Trophoblast cell (in vitro differentiated cells and primary cell): ENCODE data around the gene PHKG2.
A peak's percentile ranks its signal among the peaks of the same experiment; 100 is the strongest.

Experiments used
- DNase-seq, 2 donors: peaks; one replicate each; pipeline ENCODE4 v3.0.0-alpha.2; 2016
- H2AFZ ChIP-seq: 2 replicates; pipeline ENCODE4 v1.6.1; 2013; ENCODE audit warnings: low read length, moderate library complexity, mild to moderate bottlenecking; ENCODE audit not compliant: insufficient read depth, poor library complexity
- H2AK5ac ChIP-seq: 2 replicates; pipeline ENCODE4 v1.6.1; 2013; ENCODE audit warnings: mild to moderate bottlenecking, low read length
- H2BK120ac ChIP-seq: 2 replicates; pipeline ENCODE4 v1.6.1; 2013; ENCODE audit warnings: low read length, mild to moderate bottlenecking, moderate library complexity; ENCODE audit not compliant: insufficient read depth, poor library complexity
- H2BK12ac ChIP-seq: 2 replicates; pipeline ENCODE4 v1.6.1; 2013; ENCODE audit warnings: mild to moderate bottlenecking, low read length, moderate library complexity
- H2BK5ac ChIP-seq: 2 replicates; pipeline ENCODE4 v1.6.1; 2013; ENCODE audit warnings: low read length, low read depth, moderate library complexity, mild to moderate bottlenecking; ENCODE audit not compliant: poor library complexity
- H3K14ac ChIP-seq: 2 replicates; pipeline ENCODE4 v1.6.1; 2013; ENCODE audit warnings: mild to moderate bottlenecking, low read length
- H3K18ac ChIP-seq: 2 replicates; pipeline ENCODE4 v1.6.1; 2013; ENCODE audit warnings: mild to moderate bottlenecking, low read length
- H3K23ac ChIP-seq: 2 replicates; pipeline ENCODE4 v1.6.1; 2013; ENCODE audit warnings: low read length
- H3K27ac ChIP-seq: 2 replicates; pipeline ENCODE4 v1.5.1; 2013; ENCODE audit warnings: low read depth, mild to moderate bottlenecking, inconsistent platforms, low read length, moderate library complexity
- H3K27me3 ChIP-seq: 2 replicates; pipeline ENCODE4 v1.6.1; 2013; ENCODE audit warnings: inconsistent platforms, mild to moderate bottlenecking, low read length, moderate library complexity; ENCODE audit not compliant: insufficient read depth
- H3K36me3 ChIP-seq, 2 experiments: 1 replicate in 1 of 2; 2 replicates in 1 of 2; pipeline ENCODE4 v1.6.1; 2013; ENCODE audit warnings: low read length in 2 of 2, mild to moderate bottlenecking in 2 of 2, moderate library complexity in 1 of 2; ENCODE audit not compliant: insufficient read depth in 2 of 2, control insufficient read depth in 1 of 2
- H3K4ac ChIP-seq: 2 replicates; pipeline ENCODE4 v1.6.1; 2013; ENCODE audit warnings: low read depth, mild to moderate bottlenecking, low read length, moderate library complexity
- H3K4me1 ChIP-seq, 2 experiments: 1 replicate in 1 of 2; 2 replicates in 1 of 2; pipeline ENCODE4 v1.6.1; 2013; ENCODE audit warnings: low read length in 2 of 2, mild to moderate bottlenecking in 2 of 2, moderate library complexity in 1 of 2; ENCODE audit not compliant: insufficient read depth in 2 of 2, control insufficient read depth in 1 of 2
- H3K4me2 ChIP-seq: 2 replicates; pipeline ENCODE4 v1.6.1; 2013; ENCODE audit warnings: inconsistent platforms, mild to moderate bottlenecking, low read length, moderate library complexity
- H3K4me3 ChIP-seq: 2 replicates; pipeline ENCODE4 v1.5.1; 2013; ENCODE audit warnings: mild to moderate bottlenecking, low read depth, low read length, inconsistent platforms
- H3K79me1 ChIP-seq: one replicate; pipeline ENCODE4 v1.6.1; 2013; ENCODE audit warnings: low read length
- H3K79me2 ChIP-seq: 2 replicates; pipeline ENCODE4 v1.6.1; 2013; ENCODE audit warnings: low read length, mild to moderate bottlenecking; ENCODE audit not compliant: control insufficient read depth, insufficient read depth, poor library complexity
- H3K9ac ChIP-seq: 2 replicates; pipeline ENCODE4 v1.6.1; 2013; ENCODE audit warnings: mild to moderate bottlenecking, low read length
- H3K9me3 ChIP-seq: 2 replicates; pipeline ENCODE4 v1.6.1; 2013; ENCODE audit warnings: low read depth, mild to moderate bottlenecking, control low read depth, inconsistent platforms, low read length; ENCODE audit not compliant: insufficient read depth
- H4K12ac ChIP-seq: 2 replicates; pipeline ENCODE4 v1.6.1; 2013; ENCODE audit warnings: low read depth, mild to moderate bottlenecking, low read length, moderate library complexity
- H4K8ac ChIP-seq: 2 replicates; pipeline ENCODE4 v1.6.1; 2013; ENCODE audit warnings: low read depth, mild to moderate bottlenecking, low read length, moderate library complexity
- H4K91ac ChIP-seq: one replicate; pipeline ENCODE4 v1.6.1; 2013; ENCODE audit warnings: low read depth, mild to moderate bottlenecking, low read length, moderate library complexity
- WGBS: extraction: QIAGEN DNeasy Blood & Tissue Kit; methylation state at CpG from one replicate; pipeline ENCODE4 v1.1.7; 2013; ENCODE audit warnings: missing lambda C conversion rate; ENCODE audit not compliant: insufficient read length, insufficient coverage; ENCODE audit errors: extremely low coverage; 5-methylcytosine and 5-hydroxymethylcytosine counted together

The PHKG2 gene

DNA sequence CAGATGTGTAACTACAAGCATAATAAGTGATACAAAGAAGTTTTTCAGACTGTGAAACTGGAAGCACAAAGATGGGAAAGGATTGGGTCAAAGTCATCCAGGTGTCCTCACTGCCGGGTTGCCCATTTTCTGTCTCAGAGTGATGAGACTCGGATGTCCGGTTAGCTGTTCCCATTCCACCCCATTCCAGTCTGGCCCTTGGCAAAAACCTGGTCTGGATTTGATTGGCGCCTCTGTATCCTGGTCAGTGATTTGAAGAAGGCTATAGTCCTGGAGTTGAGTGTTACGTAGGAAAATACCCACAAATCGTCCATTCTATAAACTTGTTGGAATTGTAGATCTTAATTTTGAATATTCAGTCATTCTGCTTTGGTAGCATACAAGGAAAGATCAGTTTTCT, 19.9 kb upstream of the PHKG2 start:
- Histone ChIP-seq H3K79me1 (no peaks in the 10 kb centered on the region), H2AK5ac (no peak overlapping the region), H3K9me3 (no peaks in the 10 kb centered on the region), H2BK120ac (no peak overlapping the region), H4K8ac (no peak overlapping the region), H3K4me2 (no peak overlapping the region), H3K18ac (no peak overlapping the region), H2AFZ (no peak overlapping the region), H3K27me3 (no peaks in the 10 kb centered on the region), H2BK5ac (no peak overlapping the region), H3K4me1 (no peaks in the 10 kb centered on the region), H3K9ac (no peak overlapping the region), H3K23ac (no peak overlapping the region), H3K27ac (no peak overlapping the region), H3K36me3 (peaks cover 54 to 71% of the 10 kb centered on the region in 2 experiments), H3K79me2 (no peaks in the 10 kb centered on the region), H4K91ac (no peak overlapping the region), H3K4me3 (no peak overlapping the region), H2BK12ac (no peak overlapping the region), H3K14ac (no peak overlapping the region), H4K12ac (no peak overlapping the region), H3K4ac (no peak overlapping the region)
- DNase-seq: no peak
- no CpG with 5 or more reads among the region's 6 CpGs for WGBS

DNA sequence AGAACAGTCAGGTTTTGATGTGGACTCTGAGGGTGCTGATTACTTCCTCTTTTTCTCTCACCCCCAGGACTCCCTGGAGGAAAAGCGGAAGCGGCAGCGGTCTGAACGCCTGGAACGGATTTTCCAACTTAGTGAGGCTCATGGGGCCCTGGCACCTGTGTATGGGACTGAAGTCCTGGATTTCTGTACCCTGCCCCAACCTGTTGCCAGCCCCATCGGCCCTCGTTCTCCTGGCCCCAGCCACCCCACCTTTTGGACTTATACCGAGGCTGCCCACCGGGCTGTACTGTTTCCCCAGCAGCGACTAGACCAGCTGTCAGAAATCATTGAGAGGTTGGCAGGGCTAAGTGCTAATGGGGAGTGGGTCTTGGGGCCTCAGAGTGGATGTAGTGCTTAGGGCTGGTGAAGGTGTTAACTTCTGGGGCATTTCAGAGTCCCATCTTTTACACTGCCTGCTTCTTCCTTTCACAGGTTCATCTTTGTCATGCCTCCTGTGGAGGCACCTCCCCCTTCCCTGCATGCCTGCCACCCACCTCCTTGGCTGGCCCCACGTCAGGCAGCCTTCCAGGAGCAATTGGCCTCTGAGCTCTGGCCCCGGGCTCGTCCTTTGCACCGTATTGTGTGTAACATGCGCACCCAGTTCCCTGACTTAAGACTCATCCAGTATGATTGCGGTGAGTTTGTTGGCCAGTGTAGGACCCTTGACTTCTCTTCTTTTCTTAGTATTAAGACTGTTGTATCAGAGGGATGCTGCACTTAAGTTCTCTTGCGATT, 19.1 kb upstream of the PHKG2 start:
- H3K79me1 ChIP-seq: no peaks in the 10 kb centered on the region
- peaks cover 54 to 71% of the 10 kb centered on the region in 2 experiments for H3K36me3 ChIP-seq
- H2AFZ ChIP-seq: no peak overlapping the region
- no peak overlapping the region for H3K14ac ChIP-seq
- no peak overlapping the region for H4K91ac ChIP-seq
- no peaks in the 10 kb centered on the region for H3K27me3 ChIP-seq
- peak in 1 of 2 donors; percentile 18 for DNase-seq
- H2BK5ac ChIP-seq: no peak overlapping the region
- H2BK120ac ChIP-seq: no peak overlapping the region
- no peaks in the 10 kb centered on the region for H3K79me2 ChIP-seq
- no peak overlapping the region for H3K4me3 ChIP-seq
- H3K9me3 ChIP-seq: no peaks in the 10 kb centered on the region
- WGBS: no CpG with 5 or more reads among the region's 17 CpGs
- peak overlapping the region; percentile 23 for H3K18ac ChIP-seq
- H3K27ac ChIP-seq: no peak overlapping the region
- H4K8ac ChIP-seq: no peak overlapping the region
- no peak overlapping the region for H4K12ac ChIP-seq
- H2AK5ac ChIP-seq: no peak overlapping the region
- no peak overlapping the region for H3K23ac ChIP-seq
- no peaks in the 10 kb centered on the region for H3K4me1 ChIP-seq
- no peak overlapping the region for H3K4ac ChIP-seq
- no peak overlapping the region for H2BK12ac ChIP-seq
- no peak overlapping the region for H3K9ac ChIP-seq
- H3K4me2 ChIP-seq: no peak overlapping the region

DNA sequence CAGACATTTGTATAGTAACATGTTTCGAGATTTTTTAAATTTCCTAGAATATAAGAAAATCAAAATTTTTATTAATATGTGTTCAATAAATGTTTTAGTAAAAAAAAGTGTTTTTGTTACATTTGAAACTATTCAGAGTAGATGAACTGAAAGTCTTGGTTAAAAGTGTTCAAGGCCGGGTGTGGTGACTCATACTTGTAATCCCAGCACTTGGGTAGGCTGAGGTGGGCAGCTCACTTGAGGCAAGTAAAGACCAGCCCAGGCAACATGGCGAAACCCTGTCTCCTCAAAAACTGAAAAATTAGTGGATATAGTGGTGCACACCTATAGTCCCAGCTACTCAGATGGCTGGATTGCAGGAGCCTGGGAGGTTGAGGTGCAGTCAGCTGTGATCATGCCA, 16.8 kb upstream of the PHKG2 start:
- no peak for DNase-seq
- Histone ChIP-seq H3K9ac (no peak overlapping the region), H3K27me3 (no peaks in the 10 kb centered on the region), H3K4me2 (no peak overlapping the region), H3K36me3 (peaks cover 50 to 66% of the 10 kb centered on the region in 2 experiments), H3K27ac (no peak overlapping the region), H3K14ac (no peak overlapping the region), H3K23ac (no peak overlapping the region), H3K9me3 (no peaks in the 10 kb centered on the region), H3K4ac (no peak overlapping the region), H2AK5ac (no peak overlapping the region), H3K4me1 (no peaks in the 10 kb centered on the region), H3K79me2 (no peaks in the 10 kb centered on the region), H4K8ac (no peak overlapping the region), H2AFZ (no peak overlapping the region), H3K4me3 (no peak overlapping the region), H2BK120ac (no peak overlapping the region), H4K12ac (no peak overlapping the region), H2BK5ac (no peak overlapping the region), H2BK12ac (no peak overlapping the region), H3K18ac (no peak overlapping the region), H3K79me1 (no peaks in the 10 kb centered on the region), H4K91ac (no peak overlapping the region)
- no CpG with 5 or more reads among the region's 3 CpGs for WGBS

DNA sequence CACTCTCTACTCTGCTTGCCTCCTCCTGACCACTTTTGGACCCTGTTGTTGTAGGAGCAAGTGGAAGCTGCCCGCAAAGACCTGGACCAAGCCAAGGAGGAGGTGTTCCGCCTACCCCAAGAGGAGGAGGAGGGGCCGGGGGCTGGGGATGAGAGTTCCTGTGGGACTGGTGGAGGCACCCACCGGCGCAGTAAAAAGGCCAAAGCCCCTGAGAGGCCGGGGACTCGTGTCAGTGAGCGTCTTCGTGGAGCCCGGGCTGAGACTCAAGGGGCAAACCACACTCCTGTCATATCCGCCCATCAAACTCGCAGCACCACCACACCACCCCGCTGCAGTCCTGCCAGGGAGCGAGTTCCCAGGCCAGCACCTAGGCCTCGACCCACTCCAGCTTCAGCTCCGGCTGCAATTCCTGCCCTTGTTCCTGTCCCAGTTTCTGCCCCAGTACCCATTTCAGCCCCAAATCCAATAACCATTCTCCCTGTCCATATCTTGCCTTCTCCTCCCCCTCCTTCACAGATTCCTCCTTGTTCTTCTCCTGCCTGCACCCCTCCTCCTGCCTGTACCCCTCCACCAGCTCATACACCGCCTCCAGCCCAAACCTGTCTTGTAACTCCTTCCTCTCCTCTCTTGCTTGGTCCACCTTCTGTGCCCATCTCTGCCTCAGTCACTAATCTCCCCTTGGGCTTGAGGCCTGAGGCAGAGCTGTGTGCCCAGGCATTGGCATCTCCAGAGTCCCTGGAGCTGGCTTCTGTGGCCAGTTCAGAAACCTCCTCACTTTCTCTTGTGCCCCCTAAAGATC, 11.0 kb upstream of the PHKG2 start:
- no peak overlapping the region for H4K8ac ChIP-seq
- H4K12ac ChIP-seq: no peak overlapping the region
- H2BK120ac ChIP-seq: no peak overlapping the region
- H2AFZ ChIP-seq: no peak overlapping the region
- H2BK5ac ChIP-seq: no peak overlapping the region
- no peak overlapping the region for H2BK12ac ChIP-seq
- no CpG with 5 or more reads among the region's 17 CpGs for WGBS
- no peaks in the 10 kb centered on the region for H3K9me3 ChIP-seq
- peaks cover 10% of the 10 kb centered on the region for H3K79me1 ChIP-seq
- H3K36me3 ChIP-seq: peaks cover 56 to 63% of the 10 kb centered on the region in 2 experiments
- no peak overlapping the region for H2AK5ac ChIP-seq
- no peak overlapping the region for H3K27ac ChIP-seq
- no peak overlapping the region for H3K4ac ChIP-seq
- H3K9ac ChIP-seq: no peak overlapping the region
- H3K4me2 ChIP-seq: no peak overlapping the region
- no peak for DNase-seq
- H3K27me3 ChIP-seq: no peaks in the 10 kb centered on the region
- H3K4me3 ChIP-seq: no peak overlapping the region
- no peak overlapping the region for H3K23ac ChIP-seq
- H3K14ac ChIP-seq: no peak overlapping the region
- H3K18ac ChIP-seq: no peak overlapping the region
- H4K91ac ChIP-seq: no peak overlapping the region
- H3K4me1 ChIP-seq: peaks cover 9 to 22% of the 10 kb centered on the region in 2 experiments
- H3K79me2 ChIP-seq: peaks cover 3% of the 10 kb centered on the region
